Sigmoid colon (tissue), 4 donors: ENCODE data around the gene BRD4.

Experiments used
- POLR2A ChIP-seq, 2 donors: fragments of 450-650 bp; IDR thresholded peaks; one replicate each; pipeline ENCODE4 v1.6.1; 2016; ENCODE audit warnings: antibody characterized with exemption in 2 of 2, mild to moderate bottlenecking in 2 of 2, moderate library complexity in 2 of 2
- POLR2AphosphoS5 ChIP-seq, 4 donors: sonication (generic); formaldehyde crosslinking; IDR thresholded peaks; one replicate each; pipeline ENCODE4 v1.6.1; 2017; ENCODE audit warnings: antibody characterized with exemption in 4 of 4
- TF ChIP-seq, protein P1 (sequence below), 4 experiments: fragments of 450-650 bp in 3 of 4; fragments of 200-600 bp in 1 of 4; IDR thresholded peaks; one replicate each; pipeline ENCODE4 v1.5.1; 2016 to 2019; ENCODE audit warnings: antibody characterized with exemption in 4 of 4, mild to moderate bottlenecking in 3 of 4, moderate library complexity in 2 of 4

- no peak for TF ChIP-seq POLR2A (IDR thresholded peaks at IDR 0.05)
- TF ChIP-seq POLR2AphosphoS5 (IDR thresholded peaks at IDR 0.05), result no peak
- TF ChIP-seq, protein P1, sequence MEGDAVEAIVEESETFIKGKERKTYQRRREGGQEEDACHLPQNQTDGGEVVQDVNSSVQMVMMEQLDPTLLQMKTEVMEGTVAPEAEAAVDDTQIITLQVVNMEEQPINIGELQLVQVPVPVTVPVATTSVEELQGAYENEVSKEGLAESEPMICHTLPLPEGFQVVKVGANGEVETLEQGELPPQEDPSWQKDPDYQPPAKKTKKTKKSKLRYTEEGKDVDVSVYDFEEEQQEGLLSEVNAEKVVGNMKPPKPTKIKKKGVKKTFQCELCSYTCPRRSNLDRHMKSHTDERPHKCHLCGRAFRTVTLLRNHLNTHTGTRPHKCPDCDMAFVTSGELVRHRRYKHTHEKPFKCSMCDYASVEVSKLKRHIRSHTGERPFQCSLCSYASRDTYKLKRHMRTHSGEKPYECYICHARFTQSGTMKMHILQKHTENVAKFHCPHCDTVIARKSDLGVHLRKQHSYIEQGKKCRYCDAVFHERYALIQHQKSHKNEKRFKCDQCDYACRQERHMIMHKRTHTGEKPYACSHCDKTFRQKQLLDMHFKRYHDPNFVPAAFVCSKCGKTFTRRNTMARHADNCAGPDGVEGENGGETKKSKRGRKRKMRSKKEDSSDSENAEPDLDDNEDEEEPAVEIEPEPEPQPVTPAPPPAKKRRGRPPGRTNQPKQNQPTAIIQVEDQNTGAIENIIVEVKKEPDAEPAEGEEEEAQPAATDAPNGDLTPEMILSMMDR (IDR thresholded peaks at IDR 0.05), result no peak
These were observed 25.2 kb downstream of the BRD4 start for GRCh38 chr19:15307169-15307568.
